Measurements from ENCODE around the gene COPS3.

DNA sequence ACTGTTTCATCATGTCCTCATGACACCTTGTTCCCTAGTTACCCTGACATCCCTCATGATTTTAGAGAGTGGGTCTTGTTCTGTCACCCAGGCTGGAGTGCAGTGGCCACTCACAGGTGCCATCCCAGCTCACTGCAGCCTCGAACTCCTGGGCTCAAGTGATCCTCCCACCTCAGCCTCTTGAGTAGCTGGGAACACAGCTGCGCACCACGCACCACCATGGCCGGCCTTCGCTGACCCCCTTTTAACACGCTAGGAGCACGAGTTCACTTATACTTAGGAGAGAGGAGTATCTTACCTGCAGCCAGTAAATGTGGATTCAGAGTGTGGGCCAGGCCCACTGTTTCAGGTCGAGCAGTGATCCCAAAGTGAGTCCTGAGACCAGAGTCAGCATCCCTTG, 43.6 kb upstream of the COPS3 start:
- no peak for TF ChIP-seq EZH2 (optimal IDR thresholded peaks at IDR 0.05; ENCODE audit: low read depth, low read length)
- TF ChIP-seq, protein P1, sequence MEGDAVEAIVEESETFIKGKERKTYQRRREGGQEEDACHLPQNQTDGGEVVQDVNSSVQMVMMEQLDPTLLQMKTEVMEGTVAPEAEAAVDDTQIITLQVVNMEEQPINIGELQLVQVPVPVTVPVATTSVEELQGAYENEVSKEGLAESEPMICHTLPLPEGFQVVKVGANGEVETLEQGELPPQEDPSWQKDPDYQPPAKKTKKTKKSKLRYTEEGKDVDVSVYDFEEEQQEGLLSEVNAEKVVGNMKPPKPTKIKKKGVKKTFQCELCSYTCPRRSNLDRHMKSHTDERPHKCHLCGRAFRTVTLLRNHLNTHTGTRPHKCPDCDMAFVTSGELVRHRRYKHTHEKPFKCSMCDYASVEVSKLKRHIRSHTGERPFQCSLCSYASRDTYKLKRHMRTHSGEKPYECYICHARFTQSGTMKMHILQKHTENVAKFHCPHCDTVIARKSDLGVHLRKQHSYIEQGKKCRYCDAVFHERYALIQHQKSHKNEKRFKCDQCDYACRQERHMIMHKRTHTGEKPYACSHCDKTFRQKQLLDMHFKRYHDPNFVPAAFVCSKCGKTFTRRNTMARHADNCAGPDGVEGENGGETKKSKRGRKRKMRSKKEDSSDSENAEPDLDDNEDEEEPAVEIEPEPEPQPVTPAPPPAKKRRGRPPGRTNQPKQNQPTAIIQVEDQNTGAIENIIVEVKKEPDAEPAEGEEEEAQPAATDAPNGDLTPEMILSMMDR (IDR thresholded peaks at IDR 0.05; ENCODE audit: low read length), result no peak
- TF ChIP-seq EZH2phosphoT487 (IDR thresholded peaks at IDR 0.05; ENCODE audit: low read length), result no peak
